GM12878 (cell line): Measurements from ENCODE around the gene TNFSF8. TPM values are rescaled to one million over a fixed set of nuclear protein-coding genes. Genes with fewer than 3 reads are reported as not detected.

Source experiments
- ATAC-seq: fragments of 200-7000 bp; cut with Tn5 transposase; 3 replicates; pipeline ENCODE4 v1.9.1; 2020; ENCODE audit warnings: mild to moderate bottlenecking, moderate library complexity
- BruUV-seq: library from RNA; stranded (reverse); fragments of 400-500 nt; replicated peaks from 2 replicates; lab custom pipeline; 2021; lab: Mats Ljungman, UMichigan
- CTCF ChIA-PET: fragments of 300-600 bp; sonication (Branson Sonifier 250); formaldehyde crosslinking; extraction: SDS; loops from one replicate; lab custom pipeline; 2021; ENCODE audit warnings: inconsistent platforms; lab: Yijun Ruan, JAX
- POLR2A ChIA-PET: fragments of 350-600 bp; formaldehyde crosslinking; extraction: SDS; loops from one replicate; lab custom pipeline; 2021; ENCODE audit warnings: inconsistent platforms; lab: Charles Lee
- RAD21 ChIA-PET: fragments of 300-600 bp; sonication (Branson Sonifier 250); formaldehyde crosslinking; loops from one replicate; lab custom pipeline; 2023; ENCODE audit warnings: antibody characterized with exemption; ENCODE audit not compliant: unreplicated experiment; lab: Charles Lee
- SMC1A ChIA-PET: fragments of 300-600 bp; sonication (Branson Sonifier 250); formaldehyde crosslinking; loops from one replicate; lab custom pipeline; 2023; ENCODE audit not compliant: unreplicated experiment, uncharacterized antibody; lab: Charles Lee
- DNase-seq: peaks from one replicate; pipeline ENCODE4 v3.0.0-alpha.2; 2011; ENCODE audit warnings: low read depth, low spot score
- FAIRE-seq: peaks from 3 replicates; lab custom pipeline; 2011; peaks lifted over from hg19 to GRCh38; lab: Jason Lieb, UNC
- H2AFZ ChIP-seq: 2 replicates; pipeline ENCODE4 v1.6.0; 2011; ENCODE audit warnings: low read depth, low read length, control low read depth; ENCODE audit not compliant: control insufficient read depth
- H3K27ac ChIP-seq: 2 replicates; pipeline ENCODE4 v1.5.1; 2011; ENCODE audit warnings: control low read depth; ENCODE audit not compliant: control insufficient read depth, insufficient read depth
- H3K27me3 ChIP-seq, 2 experiments: replicated peaks in 1 of 2; 2 replicates each; pipeline versions ENCODE4 v1.6.0 to v1.6.1; 2011; ENCODE audit warnings: low read length in 1 of 2; ENCODE audit not compliant: control insufficient read depth in 2 of 2, insufficient read depth in 2 of 2
- H3K36me3 ChIP-seq, 2 experiments: 2 replicates each; pipeline ENCODE4 v1.5.1; 2011; ENCODE audit warnings: low read length in 1 of 2; ENCODE audit not compliant: control insufficient read depth in 2 of 2, insufficient read depth in 2 of 2
- H3K4me1 ChIP-seq: 2 replicates; pipeline ENCODE4 v1.6.1; 2011; ENCODE audit warnings: mild to moderate bottlenecking, low read length, moderate library complexity, mixed read lengths; ENCODE audit not compliant: control insufficient read depth, insufficient read depth
- H3K4me2 ChIP-seq: 2 replicates; pipeline ENCODE4 v1.6.0; 2011; ENCODE audit warnings: control low read depth; ENCODE audit not compliant: control insufficient read depth, insufficient read depth
- H3K4me3 ChIP-seq: fragments of 200-600 bp; sonication (generic); 2 replicates; pipeline ENCODE4 v1.5.1; 2016
- H3K79me2 ChIP-seq: 2 replicates; pipeline ENCODE4 v1.6.0; 2011; ENCODE audit warnings: low read length; ENCODE audit not compliant: control insufficient read depth, insufficient read depth
- H3K9ac ChIP-seq: 2 replicates; pipeline ENCODE4 v1.8.0; 2011; ENCODE audit warnings: low read length, control low read depth, mixed read lengths; ENCODE audit not compliant: control insufficient read depth, insufficient read depth
- H3K9me3 ChIP-seq: replicated peaks from 3 replicates; pipeline ENCODE4 v1.5.1; 2011; ENCODE audit warnings: mild to moderate bottlenecking, low read length; ENCODE audit not compliant: control insufficient read depth, insufficient read depth
- H4K20me1 ChIP-seq: 2 replicates; pipeline ENCODE4 v1.6.0; 2011; ENCODE audit not compliant: control insufficient read depth, insufficient read depth
- CBX5 ChIP-seq: sonication (generic); IDR thresholded peaks from 2 replicates; pipeline ENCODE4 v1.6.1; 2016; ENCODE audit warnings: low read depth, moderate library complexity, mild to moderate bottlenecking, inconsistent platforms
- HDGF ChIP-seq: fragments of 450-650 bp; IDR thresholded peaks from 2 replicates; pipeline ENCODE4 v1.6.1; 2016; ENCODE audit warnings: antibody characterized with exemption
- KAT2A ChIP-seq: conservative IDR thresholded peaks from 2 replicates; pipeline ENCODE4 v1.6.1; 2011; ENCODE audit warnings: low read depth, low read length; ENCODE audit not compliant: control insufficient read depth
- MEF2B ChIP-seq: fragments of 450-650 bp; IDR thresholded peaks from 2 replicates; pipeline ENCODE4 v1.6.1; 2018; ENCODE audit warnings: mild to moderate bottlenecking, moderate library complexity; ENCODE audit not compliant: partially characterized antibody, poor library complexity, severe bottlenecking
- NR2F1 ChIP-seq: fragments of 450-650 bp; conservative IDR thresholded peaks from 2 replicates; pipeline ENCODE4 v1.6.1; 2017; ENCODE audit warnings: mild to moderate bottlenecking
- PAX8 ChIP-seq: fragments of 450-650 bp; IDR thresholded peaks from 2 replicates; pipeline ENCODE4 v1.6.1; 2017; ENCODE audit warnings: mild to moderate bottlenecking, moderate library complexity
- POLR2AphosphoS5 ChIP-seq: IDR thresholded peaks from 2 replicates; pipeline ENCODE4 v1.6.1; 2011; ENCODE audit warnings: mild to moderate bottlenecking, low read length, inconsistent platforms
- RELA ChIP-seq: fragments of 450-650 bp; IDR thresholded peaks from 2 replicates; pipeline ENCODE4 v1.8.0; 2014; ENCODE audit warnings: borderline replicate concordance; ENCODE audit not compliant: partially characterized antibody
- TCF7 ChIP-seq: IDR thresholded peaks from 2 replicates; pipeline ENCODE4 v1.6.1; 2014; ENCODE audit warnings: antibody characterized with exemption, borderline replicate concordance
- WGBS: methylation state at CpG from one replicate; pipeline ENCODE4 v1.1.6; 2016; ENCODE audit warnings: low lambda C conversion rate; ENCODE audit not compliant: insufficient replicate concordance, insufficient coverage; ENCODE audit errors: missing lambda C conversion rate; 5-methylcytosine and 5-hydroxymethylcytosine counted together
- in situ Hi-C: fragments of 300-500 bp; cut with MboI; formaldehyde crosslinking; loops from 9 replicates; pipeline ENCODE4 v1.14.3; 2018; ENCODE audit warnings: mixed read lengths
- intact Hi-C: fragments of 100-400 bp; cut with micrococcal nuclease; formaldehyde crosslinking; loops from one replicate; pipeline ENCODE4 v1.14.2; 2022; ENCODE audit not compliant: unreplicated experiment
- polyA plus RNA-seq, 11 experiments: library from polyadenylated mRNA; depleted of rRNA in 4 of 11; unstranded in 6 of 11; stranded (reverse) in 5 of 11; fragments of >200 nt; fragmentation: Nextera tagmentation in 4 of 11; fragmentation: Illumina TruSeq in 1 of 11; extraction: Ambion mirVana in 4 of 11; extraction: Trizol in 1 of 11; gene quantifications; 1 replicate in 1 of 11; 2 replicates in 10 of 11; pipeline versions ENCODE4 v1.2.1 to v1.2.3, GENCODE V29; 2011 to 2016; ENCODE audit warnings: inconsistent platforms in 2 of 11, missing spikeins in 2 of 11, low read depth in 1 of 11
- total RNA-seq, 4 experiments: library from RNA; depleted of rRNA in 3 of 4; stranded (reverse); fragments of >200 nt in 3 of 4; fragmentation: Illumina TruSeq in 1 of 4; extraction: Trizol in 1 of 4; gene quantifications; 2 replicates each; pipeline versions ENCODE4 v1.2.1 to v1.2.3, GENCODE V29; 2013 to 2021
- TF ChIP-seq, protein P1 (sequence below): fragments of 450-650 bp; formaldehyde crosslinking; IDR thresholded peaks from 2 replicates; pipeline ENCODE4 v1.4.0; 2022; ENCODE audit warnings: mild to moderate bottlenecking, moderate library complexity

TNFSF8 gene
- total and polyA plus RNA-seq, 10 of the 15 experiments (the other 5 are each of a cell fraction or from before 2014, with no cell fraction given): 0.10 to 0.29 (median 0.15) TPM; not detected in 7

DNA sequence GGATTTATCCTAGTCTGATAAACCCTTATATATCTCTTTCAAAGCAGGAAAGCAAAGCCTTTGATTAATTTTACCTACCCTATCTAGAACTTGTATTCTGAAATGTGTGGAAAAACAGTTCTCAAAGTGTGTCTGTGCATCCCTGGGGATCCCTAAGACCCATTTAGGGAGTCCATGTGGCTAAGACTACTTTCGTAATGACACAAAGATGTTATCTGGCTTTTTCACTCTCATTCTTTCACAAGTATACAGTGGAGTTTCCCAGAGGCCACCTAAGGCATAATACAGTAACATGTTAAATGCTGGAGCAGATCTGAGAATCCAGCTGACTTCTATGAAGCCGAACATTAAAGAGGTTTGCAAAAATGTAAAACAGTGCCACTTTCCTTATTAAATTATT lies 70.2 kb downstream of the TNFSF8 start (continued):
- TF ChIP-seq, protein P1, sequence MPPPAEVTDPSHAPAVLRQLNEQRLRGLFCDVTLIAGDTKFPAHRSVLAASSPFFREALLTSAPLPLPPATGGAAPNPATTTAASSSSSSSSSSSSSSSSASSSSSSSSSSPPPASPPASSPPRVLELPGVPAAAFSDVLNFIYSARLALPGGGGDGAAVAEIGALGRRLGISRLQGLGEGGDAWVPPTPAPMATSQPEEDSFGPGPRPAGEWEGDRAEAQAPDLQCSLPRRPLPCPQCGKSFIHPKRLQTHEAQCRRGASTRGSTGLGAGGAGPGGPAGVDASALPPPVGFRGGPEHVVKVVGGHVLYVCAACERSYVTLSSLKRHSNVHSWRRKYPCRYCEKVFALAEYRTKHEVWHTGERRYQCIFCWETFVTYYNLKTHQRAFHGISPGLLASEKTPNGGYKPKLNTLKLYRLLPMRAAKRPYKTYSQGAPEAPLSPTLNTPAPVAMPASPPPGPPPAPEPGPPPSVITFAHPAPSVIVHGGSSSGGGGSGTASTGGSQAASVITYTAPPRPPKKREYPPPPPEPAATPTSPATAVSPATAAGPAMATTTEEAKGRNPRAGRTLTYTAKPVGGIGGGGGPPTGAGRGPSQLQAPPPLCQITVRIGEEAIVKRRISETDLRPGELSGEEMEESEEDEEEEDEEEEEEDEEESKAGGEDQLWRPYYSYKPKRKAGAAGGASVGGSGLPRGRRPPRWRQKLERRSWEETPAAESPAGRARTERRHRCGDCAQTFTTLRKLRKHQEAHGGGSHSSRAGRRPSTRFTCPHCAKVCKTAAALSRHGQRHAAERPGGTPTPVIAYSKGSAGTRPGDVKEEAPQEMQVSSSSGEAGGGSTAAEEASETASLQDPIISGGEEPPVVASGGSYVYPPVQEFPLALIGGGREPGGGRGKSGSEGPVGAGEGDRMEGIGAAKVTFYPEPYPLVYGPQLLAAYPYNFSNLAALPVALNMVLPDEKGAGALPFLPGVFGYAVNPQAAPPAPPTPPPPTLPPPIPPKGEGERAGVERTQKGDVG: no peak
- no peak for TF ChIP-seq TCF7
- TF ChIP-seq NR2F1: no peak

DNA sequence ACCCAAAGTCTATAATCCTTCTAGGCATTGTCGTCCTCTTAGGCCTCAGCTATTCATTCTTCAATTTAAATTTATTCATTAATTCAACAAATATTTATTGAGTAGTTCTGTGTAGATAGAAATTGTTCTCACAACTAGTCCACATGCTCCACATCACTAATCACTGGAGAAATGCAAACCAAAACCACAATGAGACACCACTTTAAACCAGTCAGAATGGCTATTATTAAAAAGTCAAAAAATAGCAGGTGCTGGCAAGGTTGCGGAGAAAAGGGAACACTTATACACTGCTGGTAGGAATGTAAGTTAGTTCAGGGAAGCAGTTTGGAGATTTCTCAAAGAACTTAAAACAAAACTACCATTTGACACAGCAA lies 73.5 kb downstream of the TNFSF8 start:
- H3K79me2 ChIP-seq: no peaks in the 10 kb centered on the region
- no TSS peak for BruUV-seq
- no peak for DNase-seq
- peaks cover 0 to 3% of the 10 kb centered on the region in 2 experiments; a peak in 2 of 4 replicates for H3K27me3 ChIP-seq
- no peak overlapping the region for H3K9ac ChIP-seq
- H3K4me2 ChIP-seq: no peak overlapping the region
- H3K36me3 ChIP-seq: no peaks in the 10 kb centered on the region
- TF ChIP-seq MEF2B (no peak), KAT2A (no peak), POLR2AphosphoS5 (no peak), PAX8 (no peak), RELA (no peak), CBX5 (no peak), HDGF (no peak)
- TF ChIP-seq, all 136 proteins: peak for 0
- WGBS: 50% methylated on average over 2 of the region's 2 CpGs
- SMC1A ChIA-PET: no interaction called here
- no peak overlapping the region for H2AFZ ChIP-seq
- ATAC-seq: no peak
- intact Hi-C loops (no loop called here), in situ Hi-C loops (no loop called here)
- FAIRE-seq: no peak
- H3K9me3 ChIP-seq: no peaks in the 10 kb centered on the region; the same call in 1 of the 3 replicates
- CTCF ChIA-PET: interaction anchor here (1.4 kb wide), 1 partner anchor 57 kb away, joined by 3 read pairs; no protein-coding TSS in a partner anchor
- RAD21 ChIA-PET: no interaction called here
- POLR2A ChIA-PET: no interaction called here
- H3K4me1 ChIP-seq: no peaks in the 10 kb centered on the region
- H3K27ac ChIP-seq: no peak overlapping the region
- H4K20me1 ChIP-seq: no peaks in the 10 kb centered on the region
- H3K4me3 ChIP-seq: no peak overlapping the region
